ENCODE measurements around the gene SRPX.

DNA sequence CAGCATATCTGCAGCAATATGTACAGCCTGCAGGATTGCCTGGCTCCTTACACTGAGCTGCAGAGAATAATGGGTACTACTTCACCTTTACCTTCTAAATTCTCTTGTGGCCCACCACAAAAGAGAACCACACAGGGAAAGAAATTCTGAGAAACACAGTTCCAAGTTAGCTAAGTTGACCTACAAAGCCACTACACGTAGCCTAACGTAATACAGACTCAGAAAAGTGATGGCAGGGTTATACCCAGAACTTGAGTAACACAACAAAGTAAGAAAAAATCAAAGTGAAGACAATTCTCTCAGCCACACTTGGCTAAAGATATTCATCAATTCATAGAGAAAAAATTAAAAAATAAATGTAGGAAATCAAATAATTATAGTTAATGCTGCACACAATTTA is 26.4 kb upstream of the SRPX start:
- TF ChIP-seq, protein P1, sequence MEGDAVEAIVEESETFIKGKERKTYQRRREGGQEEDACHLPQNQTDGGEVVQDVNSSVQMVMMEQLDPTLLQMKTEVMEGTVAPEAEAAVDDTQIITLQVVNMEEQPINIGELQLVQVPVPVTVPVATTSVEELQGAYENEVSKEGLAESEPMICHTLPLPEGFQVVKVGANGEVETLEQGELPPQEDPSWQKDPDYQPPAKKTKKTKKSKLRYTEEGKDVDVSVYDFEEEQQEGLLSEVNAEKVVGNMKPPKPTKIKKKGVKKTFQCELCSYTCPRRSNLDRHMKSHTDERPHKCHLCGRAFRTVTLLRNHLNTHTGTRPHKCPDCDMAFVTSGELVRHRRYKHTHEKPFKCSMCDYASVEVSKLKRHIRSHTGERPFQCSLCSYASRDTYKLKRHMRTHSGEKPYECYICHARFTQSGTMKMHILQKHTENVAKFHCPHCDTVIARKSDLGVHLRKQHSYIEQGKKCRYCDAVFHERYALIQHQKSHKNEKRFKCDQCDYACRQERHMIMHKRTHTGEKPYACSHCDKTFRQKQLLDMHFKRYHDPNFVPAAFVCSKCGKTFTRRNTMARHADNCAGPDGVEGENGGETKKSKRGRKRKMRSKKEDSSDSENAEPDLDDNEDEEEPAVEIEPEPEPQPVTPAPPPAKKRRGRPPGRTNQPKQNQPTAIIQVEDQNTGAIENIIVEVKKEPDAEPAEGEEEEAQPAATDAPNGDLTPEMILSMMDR (conservative IDR thresholded peaks at IDR 0.05; ENCODE audit: low read length), result no peak
- no peak for TF ChIP-seq EZH2phosphoT487 (IDR thresholded peaks at IDR 0.05; ENCODE audit: borderline replicate concordance)

Measured in Loucy (cell line).